Colon (tissue), 2 donors: ENCODE data around the gene GABRB3.

Experiments used
- FAIRE-seq: peaks from 2 replicates; lab custom pipeline; 2012; peaks lifted over from hg19 to GRCh38; lab: Jason Lieb, UNC
- donor health status: control.
- donor health status: control.

GABRB3 gene

DNA sequence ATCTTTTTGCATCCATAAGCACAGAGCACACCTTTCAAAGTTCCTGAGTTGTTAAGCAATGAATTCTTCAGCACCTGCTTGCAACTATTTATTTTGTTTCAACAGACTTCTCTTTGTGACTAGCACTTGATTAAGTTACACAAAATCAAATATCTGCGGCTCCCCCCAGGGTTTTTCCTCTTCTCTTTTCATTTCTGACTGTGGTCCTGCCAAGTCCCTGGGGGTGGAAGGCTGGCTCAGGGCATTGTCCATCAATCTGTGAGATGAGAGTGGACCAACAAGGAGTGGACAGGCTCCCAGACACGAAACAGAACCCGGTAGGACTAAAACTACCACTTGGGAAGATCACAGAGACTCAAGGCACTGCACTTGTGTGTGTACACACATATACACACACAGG, 96.8 kb downstream of the GABRB3 start:
- FAIRE-seq = no peak

GRCh38 chr15:26674467-26674866, 98.4 kb downstream of the GABRB3 start:
- FAIRE-seq = no peak

GRCh38 chr15:26673445-26673844, 99.4 kb downstream of the GABRB3 start:
- FAIRE-seq = no peak

DNA sequence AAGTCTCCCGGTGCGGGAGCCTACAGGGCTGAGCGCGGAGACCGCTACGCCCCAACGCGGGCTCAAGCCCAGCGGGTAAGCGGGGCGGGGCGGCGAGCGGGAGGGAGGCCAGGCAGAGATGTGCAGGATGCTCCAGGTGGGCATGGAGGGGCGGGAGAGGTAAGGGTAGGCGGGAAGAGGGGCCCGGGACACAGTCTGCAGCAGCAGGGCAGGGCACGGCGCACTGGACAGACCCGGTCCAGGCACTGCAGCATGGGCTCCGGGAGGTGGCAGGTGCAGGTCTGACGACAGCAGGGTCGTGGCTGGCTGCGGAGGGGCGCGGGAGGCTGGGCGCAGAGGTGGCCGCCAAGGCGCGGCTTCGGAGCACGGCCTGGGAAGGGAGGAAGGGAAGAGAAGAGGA, 102.8 kb downstream of the GABRB3 start:
- FAIRE-seq = no peak

GRCh38 chr15:26667222-26667988, 105.5 kb downstream of the GABRB3 start:
- no peak for FAIRE-seq

GRCh38 chr15:26665957-26666791, 106.7 kb downstream of the GABRB3 start:
- FAIRE-seq = no peak

GRCh38 chr15:26662283-26662682, 110.6 kb downstream of the GABRB3 start:
- no peak for FAIRE-seq

DNA sequence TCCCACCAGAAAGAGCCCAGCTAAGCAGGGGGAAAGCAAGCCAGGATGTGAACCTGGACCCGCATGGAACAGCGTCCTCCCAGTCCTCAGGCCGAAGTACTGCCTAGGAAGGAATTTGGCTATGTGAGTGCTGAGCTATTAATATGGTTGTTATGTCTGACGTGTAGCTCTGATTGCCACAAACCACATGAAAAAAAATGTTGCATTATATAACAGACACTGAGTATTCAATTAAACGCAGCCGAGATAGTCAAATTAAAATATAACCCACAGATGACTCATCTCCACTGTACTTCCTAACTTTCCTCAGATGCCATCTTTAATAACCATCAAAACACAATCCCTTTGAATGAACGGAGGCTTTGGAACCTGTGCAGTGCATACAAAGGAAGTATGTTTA, 111.1 kb downstream of the GABRB3 start:
- no peak for FAIRE-seq

DNA sequence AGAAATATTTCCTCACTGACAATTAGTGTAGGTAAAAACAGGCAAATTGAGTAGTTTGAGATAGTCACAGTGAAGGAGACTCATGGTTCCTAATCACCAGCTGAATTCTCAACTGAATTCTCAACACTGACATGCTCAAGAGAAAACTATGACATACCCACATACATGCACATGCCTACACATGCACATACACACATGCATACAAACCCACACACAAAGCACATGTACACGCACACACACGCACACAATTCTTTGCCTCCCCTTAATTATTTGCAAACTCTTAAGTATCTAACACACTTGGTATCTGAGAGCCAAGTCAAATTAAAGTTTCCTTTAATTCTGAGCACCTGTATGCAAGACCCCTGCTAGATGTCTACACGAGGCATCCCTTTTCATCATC, 111.8 kb downstream of the GABRB3 start:
- FAIRE-seq = no peak

- FAIRE-seq = no peak
Measured at GRCh38 chr15:26660241-26660640, 112.6 kb downstream of the GABRB3 start.

DNA sequence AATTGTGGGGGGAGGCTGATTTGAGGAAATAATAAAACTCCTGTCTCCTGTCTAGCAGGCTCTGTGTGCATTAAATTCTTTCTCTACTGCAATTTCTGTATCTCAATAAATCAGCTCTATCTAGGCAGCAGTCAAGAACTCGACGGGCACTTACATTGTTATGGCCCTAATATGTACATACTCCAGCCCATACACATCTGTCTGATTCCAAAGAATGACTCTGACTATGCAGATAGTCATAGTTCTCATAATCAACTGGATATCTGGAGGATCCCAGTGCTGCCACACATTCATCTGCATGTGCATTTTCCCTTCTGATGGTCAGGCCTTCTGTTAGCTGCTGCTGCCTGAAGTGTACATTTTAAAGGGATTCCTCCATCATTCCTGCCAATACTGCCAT, 114.6 kb downstream of the GABRB3 start:
- FAIRE-seq = no peak

DNA sequence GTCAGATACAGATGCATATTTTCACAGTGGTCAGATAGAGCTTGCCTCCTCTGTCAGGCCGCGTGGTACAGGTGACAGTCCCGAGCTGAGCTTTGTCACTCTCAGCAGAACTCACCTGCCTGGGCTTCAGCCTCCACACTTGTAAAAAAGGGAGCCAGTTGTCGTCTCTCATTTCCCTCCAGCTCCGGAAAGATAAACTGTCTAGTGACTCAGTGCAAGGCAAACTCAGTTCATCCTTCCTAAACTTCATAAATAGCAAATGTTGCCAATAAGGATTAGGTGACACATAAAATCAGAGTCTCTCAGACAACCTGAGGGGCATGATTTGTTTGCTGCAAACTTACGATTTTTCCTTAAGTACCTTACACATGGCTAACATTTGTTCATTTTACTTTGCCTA, 116.8 kb downstream of the GABRB3 start:
- no peak for FAIRE-seq

GRCh38 chr15:26651909-26652308, 121.0 kb downstream of the GABRB3 start:
- FAIRE-seq = no peak

GRCh38 chr15:26648676-26649075, 124.2 kb downstream of the GABRB3 start:
- no peak for FAIRE-seq

DNA sequence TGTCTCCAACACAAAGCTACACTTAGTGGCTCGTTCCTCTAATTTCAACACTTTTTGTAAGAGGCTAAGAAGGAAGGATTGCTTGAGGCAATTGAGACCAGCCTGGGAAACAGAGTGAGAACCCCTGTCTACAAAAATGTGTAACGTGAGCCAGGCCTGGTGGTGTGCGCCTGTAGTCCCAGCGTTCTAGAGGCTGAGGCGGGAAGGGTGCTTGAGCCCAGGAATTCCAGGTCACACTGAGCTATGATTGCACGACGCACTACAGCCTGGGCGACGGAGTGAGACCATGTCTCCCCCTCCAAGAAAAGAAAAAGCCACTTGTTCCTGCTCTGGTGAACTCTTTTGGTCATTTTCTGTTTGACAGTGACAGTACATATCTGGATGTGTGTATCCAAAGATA, 127.9 kb downstream of the GABRB3 start:
- FAIRE-seq = no peak

DNA sequence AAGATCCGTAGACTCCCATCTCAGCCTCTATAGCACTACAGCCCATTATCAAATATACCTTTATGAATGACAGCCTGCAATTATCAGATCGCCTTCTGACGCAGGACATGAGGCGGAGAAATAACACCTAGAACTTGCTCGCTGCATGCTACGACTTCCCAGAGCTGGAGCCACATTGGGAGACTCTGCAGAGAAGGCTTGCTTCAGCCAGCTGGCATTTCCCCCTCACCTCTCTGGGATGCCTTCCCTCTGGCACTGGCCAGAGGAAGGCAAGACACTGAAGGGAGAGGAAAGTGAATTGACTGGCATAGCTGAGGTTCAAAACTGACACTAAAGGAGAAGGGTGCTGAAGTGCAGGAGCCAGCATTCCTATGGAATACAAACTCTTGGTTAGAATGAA, 131.7 kb downstream of the GABRB3 start:
- FAIRE-seq = no peak

DNA sequence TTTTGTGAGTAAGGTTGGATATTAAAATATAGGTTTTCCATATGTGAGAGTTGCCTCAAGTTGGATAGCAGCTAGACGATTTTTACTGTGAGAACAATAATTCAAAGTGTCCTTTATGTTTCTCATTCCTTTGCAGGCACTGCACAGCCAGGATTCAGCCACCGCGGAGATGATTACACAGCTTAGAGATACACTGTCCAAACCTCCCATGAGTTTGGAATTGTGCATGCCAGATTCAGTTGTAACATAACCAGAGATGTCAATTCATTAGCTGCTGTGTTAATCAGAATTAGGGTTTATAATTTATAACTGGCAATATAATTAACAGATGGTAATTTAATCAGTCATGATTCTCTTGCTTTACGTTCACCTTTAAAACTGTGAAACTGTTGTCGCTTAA, 132.3 kb downstream of the GABRB3 start:
- FAIRE-seq = no peak

DNA sequence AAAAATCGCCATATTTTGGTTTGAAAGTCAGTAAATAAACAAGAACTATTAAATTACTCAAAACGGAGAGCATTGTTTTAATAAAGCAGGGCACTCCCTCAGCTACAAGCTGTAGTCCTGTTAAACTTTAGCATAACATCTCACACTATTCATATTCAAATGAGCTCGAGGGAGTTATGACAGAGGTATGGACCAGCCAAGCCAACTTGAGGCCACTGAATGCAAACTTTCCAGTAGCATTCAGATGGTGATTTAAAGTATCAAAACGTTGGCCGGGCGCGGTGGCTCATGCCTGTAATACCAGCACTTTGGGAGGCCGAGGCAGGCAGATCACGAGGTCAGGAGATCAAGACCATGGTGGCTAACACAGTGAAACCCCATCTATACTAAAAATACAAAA, 132.9 kb downstream of the GABRB3 start:
- no peak for FAIRE-seq

- FAIRE-seq = no peak
Measured at GRCh38 chr15:26635614-26636013, 137.3 kb downstream of the GABRB3 start.

DNA sequence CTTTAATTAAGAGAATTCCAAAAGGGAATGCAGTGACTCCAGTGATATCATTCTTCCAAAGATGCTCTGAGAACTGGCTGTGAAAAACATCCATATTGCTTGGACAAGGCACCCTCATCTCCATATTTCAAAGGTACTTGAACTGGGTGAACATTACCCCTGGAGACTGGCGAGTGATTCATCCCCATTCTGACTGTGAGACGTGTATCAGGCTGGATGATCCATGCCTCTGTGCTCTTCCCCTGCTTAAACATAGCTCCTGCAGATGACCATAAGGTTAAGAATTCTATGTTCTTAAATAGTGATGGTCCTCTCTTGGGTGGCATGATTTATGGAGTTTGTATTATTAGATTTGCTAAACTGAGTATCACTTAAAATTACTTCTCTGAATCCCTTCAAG, 137.8 kb downstream of the GABRB3 start:
- FAIRE-seq = no peak

- FAIRE-seq = no peak
Measured at GRCh38 chr15:26634319-26634718, 138.5 kb downstream of the GABRB3 start.

DNA sequence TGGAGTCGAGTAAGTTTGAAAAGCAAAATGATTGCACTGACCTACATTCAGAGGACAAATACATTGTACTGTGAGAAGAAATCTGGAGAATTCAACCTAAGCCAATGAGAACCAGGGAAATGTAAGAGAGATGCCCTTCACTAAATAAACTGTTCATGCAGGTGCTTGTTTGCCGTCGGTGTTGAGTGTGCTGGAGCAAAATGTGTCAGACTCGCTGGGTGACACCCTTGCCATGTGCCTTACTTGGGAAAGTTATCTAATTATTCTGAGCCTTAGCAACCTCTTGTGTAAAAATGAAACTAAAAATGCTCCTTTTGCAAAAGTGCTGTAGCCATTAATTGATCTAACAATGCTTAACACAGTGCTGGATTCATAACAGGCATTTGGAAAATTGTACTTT, 140.4 kb downstream of the GABRB3 start:
- FAIRE-seq = no peak

DNA sequence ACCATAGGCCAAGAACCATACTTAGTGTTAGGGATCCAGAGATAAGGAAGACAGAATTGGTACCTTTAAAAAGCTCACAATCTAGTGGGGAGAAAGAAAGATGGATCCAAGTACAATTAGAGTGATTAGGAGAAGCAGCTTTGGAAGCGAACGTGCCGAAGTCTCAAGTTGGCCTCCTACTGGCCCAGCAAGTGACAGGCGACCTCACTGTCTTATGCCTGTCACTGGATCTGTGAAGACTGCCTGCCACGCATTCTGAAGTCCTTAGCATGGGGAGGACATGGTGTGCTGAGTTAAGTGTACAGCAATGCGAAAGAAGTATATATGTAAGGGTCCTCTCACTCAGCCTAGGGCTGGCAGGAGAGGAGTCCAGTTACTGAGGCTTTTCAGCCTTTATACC, 141.0 kb downstream of the GABRB3 start:
- FAIRE-seq = no peak

DNA sequence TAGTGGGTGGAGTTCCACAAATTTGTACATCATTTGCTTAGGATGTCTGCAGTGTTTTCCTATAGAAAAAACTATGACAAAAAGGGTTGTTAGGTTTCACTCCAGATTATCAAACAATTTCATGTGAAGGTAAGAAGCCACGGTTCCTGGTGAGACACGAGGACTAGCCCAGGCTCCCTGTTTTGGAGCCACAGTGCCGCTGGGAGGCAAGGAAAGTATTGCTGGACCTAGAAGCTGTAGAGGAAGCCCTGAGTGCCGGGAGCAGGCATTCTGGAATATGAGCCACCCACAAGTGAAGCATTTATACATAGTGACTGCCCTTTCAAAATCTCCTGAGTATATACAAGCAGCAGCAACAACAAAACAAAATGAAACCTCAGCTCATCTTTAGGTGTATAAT, 142.0 kb downstream of the GABRB3 start:
- FAIRE-seq = no peak
